Upper lobe of right lung (tissue), 1 donor: ENCODE measurements around the gene CACNA1A. TPM values are rescaled to one million over a fixed set of nuclear protein-coding genes. Genes with fewer than 3 reads are reported as not detected.

Source experiments
- ATAC-seq: fragments of 200-7000 bp; cut with Tn5 transposase; one replicate; pipeline ENCODE4 v1.9.1; 2020; ENCODE audit warnings: mild to moderate bottlenecking, moderate library complexity
- DNase-seq: peaks from one replicate; pipeline ENCODE4 v3.0.0-alpha.2; 2020
- H3K27ac ChIP-seq: fragments of 200-600 bp; one replicate; pipeline ENCODE4 v1.8.0; 2022
- H3K27me3 ChIP-seq: fragments of 200-600 bp; one replicate; pipeline ENCODE4 v1.8.0; 2022; ENCODE audit warnings: mild to moderate bottlenecking
- H3K36me3 ChIP-seq: fragments of 200-600 bp; one replicate; pipeline ENCODE4 v1.8.0; 2022
- H3K4me1 ChIP-seq: fragments of 200-600 bp; one replicate; pipeline ENCODE4 v1.8.0; 2022
- H3K4me3 ChIP-seq: fragments of 200-600 bp; one replicate; pipeline ENCODE4 v1.8.0; 2022; ENCODE audit warnings: mild to moderate bottlenecking
- H3K9me3 ChIP-seq: fragments of 200-600 bp; one replicate; pipeline ENCODE4 v1.8.0; 2022
- CTCF ChIP-seq: fragments of 200-600 bp; IDR thresholded peaks from one replicate; pipeline ENCODE4 v1.8.0; 2022; ENCODE audit warnings: antibody characterized with exemption
- intact Hi-C: fragments of 100-400 bp; cut with DNase I; formaldehyde crosslinking; loops from one replicate; pipeline ENCODE4 v1.11.0; 2022
- total RNA-seq: library from RNA; stranded (reverse); fragmentation: NEBNext Ultra II Directional; extraction: Animal tissue kit (Norgen Biotek cat#: 25700); gene quantifications from one replicate; pipeline ENCODE4 v1.2.1, GENCODE V29; 2021
- donor health status: DM: no; HTN: yes; CAD: no; lungs with severe emphysema.

Gene CACNA1A
- total RNA-seq, 1 donor from 2014 or later = 0.26 TPM

GRCh38 chr19:13330285-13330684 lies 176.0 kb downstream of the CACNA1A start:
- H3K9me3 ChIP-seq = peaks cover 6% of the 10 kb centered on the region
- no peak overlapping the region for H3K27ac ChIP-seq
- intact Hi-C loops = no loop called here
- no peaks in the 10 kb centered on the region for H3K36me3 ChIP-seq
- ATAC-seq = no peak
- no peaks in the 10 kb centered on the region for H3K27me3 ChIP-seq
- H3K4me3 ChIP-seq = no peak overlapping the region
- no peaks in the 10 kb centered on the region for H3K4me1 ChIP-seq
- TF ChIP-seq CTCF = no peak
- DNase-seq = no peak

GRCh38 chr19:13329766-13330165 lies 176.5 kb downstream of the CACNA1A start:
- H3K4me3 ChIP-seq = no peak overlapping the region
- no peak for TF ChIP-seq CTCF
- no peaks in the 10 kb centered on the region for H3K4me1 ChIP-seq
- no peaks in the 10 kb centered on the region for H3K36me3 ChIP-seq
- intact Hi-C loops = no loop called here
- no peak for DNase-seq
- H3K9me3 ChIP-seq = peaks cover 6% of the 10 kb centered on the region
- H3K27me3 ChIP-seq = no peaks in the 10 kb centered on the region
- ATAC-seq = no peak
- no peak overlapping the region for H3K27ac ChIP-seq

- intact Hi-C loops = no loop called here
- no peak for ATAC-seq
These were observed 178.0 kb downstream of the CACNA1A start for GRCh38 chr19:13328241-13328640.

GRCh38 chr19:13319526-13319925 lies 186.8 kb downstream of the CACNA1A start:
- H3K27me3 ChIP-seq = no peaks in the 10 kb centered on the region
- H3K4me3 ChIP-seq = no peak overlapping the region
- no peak overlapping the region for H3K27ac ChIP-seq
- intact Hi-C loops = no loop called here
- no peak for TF ChIP-seq CTCF
- ATAC-seq (no peak), DNase-seq (no peak)
- no peaks in the 10 kb centered on the region for H3K36me3 ChIP-seq
- H3K9me3 ChIP-seq = no peaks in the 10 kb centered on the region
- no peaks in the 10 kb centered on the region for H3K4me1 ChIP-seq

More at GRCh38 chr19:13328241-13328640, 178.0 kb downstream of the CACNA1A start:
- Histone ChIP-seq H3K4me1 (no peaks in the 10 kb centered on the region), H3K4me3 (no peak overlapping the region), H3K27ac (no peak overlapping the region), H3K9me3 (peaks cover 6% of the 10 kb centered on the region), H3K27me3 (no peaks in the 10 kb centered on the region), H3K36me3 (no peaks in the 10 kb centered on the region)
- no peak for DNase-seq
- no peak for TF ChIP-seq CTCF

GRCh38 chr19:13318190-13318589 lies 188.1 kb downstream of the CACNA1A start:
- no peak for TF ChIP-seq CTCF
- DNase-seq = no peak
- H3K36me3 ChIP-seq = no peaks in the 10 kb centered on the region
- H3K4me1 ChIP-seq = no peaks in the 10 kb centered on the region
- H3K27ac ChIP-seq = no peak overlapping the region
- no peak for ATAC-seq
- intact Hi-C loops = no loop called here
- H3K9me3 ChIP-seq = no peaks in the 10 kb centered on the region
- H3K27me3 ChIP-seq = no peaks in the 10 kb centered on the region
- no peak overlapping the region for H3K4me3 ChIP-seq

GRCh38 chr19:13315495-13315894 lies 190.8 kb downstream of the CACNA1A start:
- Histone ChIP-seq H3K9me3 (no peaks in the 10 kb centered on the region), H3K4me3 (no peak overlapping the region), H3K27ac (no peak overlapping the region), H3K4me1 (no peaks in the 10 kb centered on the region), H3K27me3 (no peaks in the 10 kb centered on the region), H3K36me3 (no peaks in the 10 kb centered on the region)
- intact Hi-C loops = no loop called here
- DNase-seq = no peak
- ATAC-seq = no peak
- no peak for TF ChIP-seq CTCF
